HPDE6-E6E7 (cell line): ENCODE results near the gene P2RX5.
"Not testable (repeated sequence)": the region's sequence is repeated elsewhere in the genome, so short reads cannot be mapped to it uniquely, and the experiment has no call there.

Experiments
- DNase-seq: peaks from one replicate; pipeline ENCODE4 v3.0.0; 2011; ENCODE audit warnings: missing footprints; ENCODE audit errors: extremely low spot score

P2RX5 gene

GRCh38 chr17:3695723-3696411, at the start of gene P2RX5:
Gene P2RX5 (minus strand): TSS chr17:3696155. CDS start chr17:3696005, 150 bp downstream.
- DNase-seq, result no peak

- DNase-seq, result no peak
Measured at GRCh38 chr17:3745071-3745470, 49.1 kb upstream of the P2RX5 start.

- DNase-seq, result no peak
Measured at GRCh38 chr17:3744014-3744413, 48.1 kb upstream of the P2RX5 start.

GRCh38 chr17:3740611-3741073, 44.7 kb upstream of the P2RX5 start:
- no peak for DNase-seq

GRCh38 chr17:3739422-3740124, 43.6 kb upstream of the P2RX5 start:
- no peak for DNase-seq

- DNase-seq, result peak; percentile 84
Measured at GRCh38 chr17:3738562-3739295, 42.8 kb upstream of the P2RX5 start.

- no peak for DNase-seq
Measured at GRCh38 chr17:3735515-3735914, 39.6 kb upstream of the P2RX5 start.

GRCh38 chr17:3734911-3735276, 38.9 kb upstream of the P2RX5 start:
- DNase-seq, result not testable (repeated sequence)

GRCh38 chr17:3732210-3732621, 36.3 kb upstream of the P2RX5 start:
- no peak for DNase-seq

- DNase-seq, result no peak
Measured at GRCh38 chr17:3730881-3731429, 35.0 kb upstream of the P2RX5 start.

GRCh38 chr17:3729881-3730280, 33.9 kb upstream of the P2RX5 start:
- no peak for DNase-seq

- DNase-seq, result not testable (repeated sequence)
Measured at GRCh38 chr17:3728099-3728498, 32.1 kb upstream of the P2RX5 start.

- no peak for DNase-seq
Measured at GRCh38 chr17:3727041-3727440, 31.1 kb upstream of the P2RX5 start.

- no peak for DNase-seq
Measured at GRCh38 chr17:3724378-3725077, 28.6 kb upstream of the P2RX5 start.

- peak; percentile 94 for DNase-seq
Measured at GRCh38 chr17:3723556-3724377, 27.8 kb upstream of the P2RX5 start, which contains the start of gene HASPIN. Gene HASPIN (plus strand): TSS chr17:3723903. CDS start chr17:3723936, 33 bp downstream.

GRCh38 chr17:3723188-3723555, 27.2 kb upstream of the P2RX5 start:
- DNase-seq, result no peak

- DNase-seq, result no peak
Measured at GRCh38 chr17:3722716-3723115, 26.8 kb upstream of the P2RX5 start.

- DNase-seq, result no peak
Measured at GRCh38 chr17:3719265-3719664, 23.3 kb upstream of the P2RX5 start.

GRCh38 chr17:3718201-3718600, 22.2 kb upstream of the P2RX5 start:
- DNase-seq, result no peak

- no peak for DNase-seq
Measured at GRCh38 chr17:3715296-3715695, 19.3 kb upstream of the P2RX5 start.
